T-helper 2 cell treated with Interferon-gamma antibody and Interleukin-4, amounts not matched to agents 5 μg/mL and 100 μg/mL, for 36 hours (primary cell): ENCODE measurements around the gene UBTF.
A peak's percentile ranks its signal among the peaks of the same experiment; 100 is the strongest.

Experiments used
- DNase-seq: peaks from one replicate; pipeline ENCODE4 v3.0.0; 2021; ENCODE audit warnings: low spot score
- H3K27ac Mint-ChIP-seq: one replicate; pipeline ENCODE4 v1.8.0; 2021; ENCODE audit warnings: mild to moderate bottlenecking, mixed read lengths
- H3K27me3 Mint-ChIP-seq: one replicate; pipeline ENCODE4 v1.8.0; 2021; ENCODE audit warnings: low read depth, mixed read lengths
- H3K36me3 Mint-ChIP-seq: one replicate; pipeline ENCODE4 v1.8.0; 2021; ENCODE audit warnings: low read depth, mixed read lengths
- H3K4me1 Mint-ChIP-seq: one replicate; pipeline ENCODE4 v1.8.0; 2021; ENCODE audit warnings: low read depth, mixed read lengths
- H3K4me3 Mint-ChIP-seq: one replicate; pipeline ENCODE4 v1.8.0; 2022; ENCODE audit warnings: mild to moderate bottlenecking, moderate library complexity, mixed read lengths
- H3K9me3 Mint-ChIP-seq: one replicate; pipeline ENCODE4 v1.8.0; 2021; ENCODE audit warnings: mixed read lengths

UBTF gene

DNA sequence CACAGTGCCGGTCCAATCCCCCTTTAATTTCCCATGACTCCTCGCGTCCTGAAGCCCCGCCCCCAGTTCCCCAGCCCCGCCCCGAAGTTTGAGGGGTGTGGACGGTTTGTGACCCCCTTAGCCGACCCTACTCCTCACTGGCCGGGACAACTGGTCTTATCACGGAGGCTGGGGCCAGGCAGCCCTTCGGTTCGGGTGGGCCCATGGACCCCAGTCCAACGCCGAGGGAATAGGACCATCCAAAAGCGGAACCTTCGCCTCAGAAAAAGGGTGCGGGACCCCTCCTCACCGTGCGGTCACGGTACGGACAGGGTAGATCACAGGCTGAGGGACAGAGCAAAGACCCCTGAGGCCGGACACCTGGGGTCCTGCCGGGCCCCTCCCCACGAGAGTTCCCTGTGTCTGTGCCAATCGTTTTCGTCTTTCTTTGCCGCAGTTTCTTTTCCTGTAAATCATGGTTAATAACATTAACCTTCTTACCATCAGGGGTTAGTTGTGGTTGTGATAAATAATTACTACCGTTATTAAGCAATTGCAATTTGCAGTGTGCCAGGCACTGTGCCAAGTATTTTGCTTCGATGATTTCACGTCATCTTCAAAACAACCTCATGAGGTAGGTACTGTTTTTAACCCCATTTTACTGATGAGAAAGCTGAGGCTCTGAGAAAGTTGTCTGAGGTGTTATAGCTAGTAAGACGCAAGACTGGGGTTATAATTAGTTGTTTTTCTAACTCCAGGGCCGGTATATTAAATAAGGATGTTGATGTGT is 32.2 kb downstream of the UBTF start:
- Mint-ChIP-seq H3K27me3 (no peaks in the 10 kb centered on the region), H3K36me3 (peaks cover 24% of the 10 kb centered on the region), H3K27ac (peak overlapping the region; percentile 99), H3K4me1 (peaks cover 27% of the 10 kb centered on the region), H3K9me3 (no peaks in the 10 kb centered on the region), H3K4me3 (peak overlapping the region; percentile 99)
- no peak for DNase-seq

DNA sequence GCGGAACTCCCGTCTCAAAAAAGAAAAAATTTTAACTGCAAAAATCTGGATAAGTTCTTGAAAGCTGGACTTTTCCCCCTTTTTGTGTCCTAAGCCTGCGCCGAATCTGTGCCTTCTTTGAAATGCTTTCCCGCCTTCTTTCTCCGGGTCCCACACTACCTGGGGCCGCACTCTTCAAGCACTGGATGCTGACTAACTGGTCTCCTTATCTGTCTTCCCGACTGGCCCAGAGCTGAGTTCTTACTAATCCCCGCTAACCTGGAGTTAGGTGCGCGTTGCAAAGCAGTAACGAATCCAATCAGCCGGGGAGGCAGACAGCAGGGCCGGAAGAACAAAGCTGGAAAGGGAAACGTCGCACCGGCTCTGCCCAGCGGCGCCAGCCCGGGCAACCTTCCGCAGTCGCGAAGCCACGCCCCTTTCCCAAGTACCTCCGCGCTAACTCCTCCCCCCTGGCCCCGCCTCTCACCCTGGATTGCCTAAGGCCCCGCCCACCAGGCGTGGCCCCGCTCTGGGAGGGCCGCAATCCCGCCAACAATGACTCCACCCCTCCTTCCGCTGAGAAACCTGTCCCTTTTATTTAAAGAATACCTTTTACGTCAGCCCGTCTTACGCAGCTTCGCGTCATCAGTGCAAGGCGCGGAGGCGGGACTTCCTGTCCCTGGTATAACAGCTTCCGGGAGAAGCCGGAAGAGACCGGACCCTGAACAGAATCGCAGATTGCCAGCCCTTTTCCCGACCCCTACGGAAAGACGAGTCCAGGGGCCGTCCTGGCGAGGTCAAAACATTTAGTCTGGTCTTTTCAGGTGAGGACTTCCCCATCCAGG is 33.0 kb downstream of the UBTF start, which contains the start of gene TMUB2:
Gene TMUB2 (plus strand): TSS at position 666 of the 824 bp plus-strand sequence. CDS start 737 bp downstream, outside the sequence.
- Mint-ChIP-seq H3K36me3 (peaks cover 29% of the 10 kb centered on the region), H3K4me1 (peaks cover 27% of the 10 kb centered on the region), H3K27me3 (no peaks in the 10 kb centered on the region), H3K27ac (peak within 1 kb of the TSS; percentile 99), H3K4me3 (peak within 1 kb of the TSS; percentile 99), H3K9me3 (no peaks in the 10 kb centered on the region)
- peak; percentile 99 for DNase-seq

DNA sequence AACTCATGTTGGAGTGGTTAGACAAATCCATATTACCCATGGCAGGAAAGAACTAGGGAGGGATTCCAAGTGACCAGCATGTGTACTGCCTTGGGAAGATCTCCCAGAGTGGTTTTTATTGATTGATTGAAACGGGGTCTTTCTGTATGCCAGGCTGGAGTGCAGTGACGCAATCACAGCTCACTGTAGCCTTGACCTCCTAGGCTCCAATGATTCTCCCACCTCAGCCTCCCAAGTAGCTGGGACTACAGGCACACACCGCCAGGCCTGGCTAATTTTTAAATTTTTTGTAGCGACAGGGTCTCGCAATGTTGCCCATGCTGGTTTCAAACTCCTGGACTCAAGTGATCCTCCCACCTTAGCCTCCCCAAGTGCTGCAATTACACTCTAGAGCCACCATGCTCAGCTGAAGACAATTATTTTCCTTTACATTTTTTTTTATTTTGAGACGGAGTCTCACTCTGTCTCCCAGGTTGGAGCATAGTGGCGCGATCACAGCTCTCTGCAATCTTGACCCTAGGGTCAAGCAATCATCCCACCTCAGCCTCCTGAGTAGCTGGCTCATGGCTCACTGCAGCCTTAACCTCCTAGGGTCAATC is 35.2 kb downstream of the UBTF start:
- Mint-ChIP-seq H3K4me1 (peaks cover 24% of the 10 kb centered on the region), H3K27me3 (no peaks in the 10 kb centered on the region), H3K36me3 (peaks cover 20% of the 10 kb centered on the region), H3K4me3 (peak overlapping the region; percentile 34), H3K27ac (no peak overlapping the region), H3K9me3 (no peaks in the 10 kb centered on the region)
- DNase-seq: no peak

DNA sequence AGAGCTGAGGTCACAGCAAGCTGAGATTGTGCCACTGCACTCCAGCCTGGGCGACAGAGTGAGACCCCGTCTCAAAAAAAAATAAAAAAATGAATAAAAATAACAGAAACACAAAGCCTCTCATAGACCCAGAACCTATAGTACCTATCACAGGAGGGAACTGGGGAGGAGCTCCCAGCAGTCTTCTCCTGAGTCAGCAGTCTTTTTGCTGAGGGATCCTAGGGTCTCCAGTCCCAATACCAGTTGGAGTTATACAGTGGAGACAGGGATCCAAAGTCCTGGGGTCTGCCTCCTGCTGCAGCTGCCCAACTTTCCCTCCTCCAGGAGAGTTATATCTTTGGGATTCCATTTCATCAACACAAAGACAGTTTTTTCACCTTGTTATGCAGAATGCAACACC is 36.5 kb downstream of the UBTF start:
- Mint-ChIP-seq H3K27ac (no peak overlapping the region), H3K4me3 (no peak overlapping the region), H3K4me1 (peaks cover 18% of the 10 kb centered on the region), H3K27me3 (no peaks in the 10 kb centered on the region), H3K36me3 (peaks cover 23% of the 10 kb centered on the region), H3K9me3 (no peaks in the 10 kb centered on the region)
- no peak for DNase-seq

DNA sequence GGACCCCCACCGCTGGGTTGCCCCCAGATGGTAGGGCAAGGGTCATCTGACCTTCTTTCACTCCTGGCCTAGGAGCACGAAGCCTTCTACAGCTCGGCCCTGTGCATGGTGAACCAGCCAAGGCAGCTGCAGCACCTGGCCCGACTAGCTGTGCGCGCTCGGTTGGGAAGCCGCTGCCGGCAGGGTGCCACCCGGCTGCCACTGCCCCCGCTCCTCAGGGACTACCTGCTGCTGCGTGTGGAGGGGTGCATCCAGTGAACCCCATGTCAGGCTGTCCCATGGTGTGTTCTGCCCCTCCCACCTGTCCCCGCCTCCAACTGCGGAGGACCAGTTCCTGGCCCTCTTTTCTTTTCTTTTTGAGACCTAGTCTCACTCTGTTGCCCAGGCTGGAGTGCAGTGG is 41.3 kb downstream of the UBTF start:
- H3K36me3 Mint-ChIP-seq: peaks cover 25% of the 10 kb centered on the region

DNA sequence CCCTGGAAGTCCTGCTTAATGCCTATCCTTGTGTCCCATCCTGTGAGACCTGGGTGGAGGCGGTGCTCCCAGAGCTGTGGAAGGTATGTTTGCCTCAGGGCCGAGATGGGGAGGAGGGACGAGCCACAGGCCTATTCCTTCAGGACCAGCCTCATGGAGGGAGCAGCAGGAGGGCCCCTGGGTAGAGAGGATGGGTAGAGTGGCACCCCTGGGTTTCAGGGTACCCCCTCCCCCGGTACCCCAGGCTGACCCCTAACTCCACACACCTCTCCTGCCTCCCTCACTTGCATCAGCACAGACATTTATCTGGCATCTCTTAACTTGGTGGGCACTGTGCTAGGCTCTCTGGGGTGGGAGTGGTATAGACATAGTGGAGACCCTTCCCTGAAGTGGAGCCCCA is 41.8 kb downstream of the UBTF start:
- Mint-ChIP-seq H3K36me3 (peaks cover 25% of the 10 kb centered on the region), H3K4me3 (no peak overlapping the region), H3K9me3 (no peaks in the 10 kb centered on the region)

More for the DNA sequence above, 41.3 kb downstream of the UBTF start:
- DNase-seq: no peak
- Mint-ChIP-seq H3K27ac (no peak overlapping the region), H3K9me3 (no peaks in the 10 kb centered on the region), H3K4me3 (no peak overlapping the region), H3K27me3 (no peaks in the 10 kb centered on the region), H3K4me1 (peaks cover 2% of the 10 kb centered on the region)

DNA sequence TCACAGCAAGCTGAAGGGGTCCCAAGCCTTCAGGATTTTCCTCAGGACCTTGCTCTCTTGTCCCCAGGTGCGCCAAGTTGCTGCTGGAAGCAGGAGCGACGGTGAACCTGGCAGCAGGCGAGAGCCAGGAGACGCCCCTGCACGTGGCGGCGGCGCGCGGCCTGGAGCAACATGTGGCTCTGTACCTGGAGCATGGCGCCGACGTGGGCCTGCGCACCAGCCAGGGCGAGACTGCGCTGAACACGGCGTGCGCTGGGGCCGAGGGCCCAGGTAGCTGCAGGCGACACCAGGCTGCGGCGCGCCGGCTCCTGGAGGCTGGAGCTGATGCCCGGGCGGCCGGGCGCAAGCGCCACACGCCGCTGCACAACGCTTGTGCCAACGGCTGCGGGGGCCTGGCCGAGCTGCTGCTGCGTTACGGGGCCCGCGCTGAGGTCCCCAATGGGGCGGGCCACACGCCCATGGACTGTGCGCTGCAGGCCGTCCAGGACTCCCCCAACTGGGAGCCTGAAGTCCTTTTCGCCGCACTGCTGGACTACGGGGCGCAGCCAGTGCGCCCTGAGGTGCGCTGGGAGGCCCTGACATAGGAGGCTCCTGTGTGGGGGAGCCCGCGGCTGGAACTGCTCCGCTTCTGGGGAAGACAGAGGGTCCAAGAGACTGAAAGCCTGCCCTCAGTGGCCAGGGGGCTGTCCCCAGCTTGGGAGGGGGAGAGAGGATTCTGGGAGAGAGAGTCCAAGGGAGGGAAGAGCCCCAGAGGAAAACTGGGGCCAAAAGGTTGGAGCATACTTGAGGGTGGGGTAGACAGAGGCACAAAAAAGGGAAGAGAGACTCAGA is 42.6 kb downstream of the UBTF start:
- H3K27ac Mint-ChIP-seq: no peak overlapping the region
- no peak for DNase-seq
- no peaks in the 10 kb centered on the region for H3K27me3 Mint-ChIP-seq
- peaks cover 23% of the 10 kb centered on the region for H3K36me3 Mint-ChIP-seq
- H3K9me3 Mint-ChIP-seq: no peaks in the 10 kb centered on the region
- no peaks in the 10 kb centered on the region for H3K4me1 Mint-ChIP-seq
- no peak overlapping the region for H3K4me3 Mint-ChIP-seq

More for the DNA sequence above, 41.8 kb downstream of the UBTF start:
- Mint-ChIP-seq H3K4me1 (peaks cover 2% of the 10 kb centered on the region), H3K27me3 (no peaks in the 10 kb centered on the region), H3K27ac (no peak overlapping the region)
- no peak for DNase-seq

DNA sequence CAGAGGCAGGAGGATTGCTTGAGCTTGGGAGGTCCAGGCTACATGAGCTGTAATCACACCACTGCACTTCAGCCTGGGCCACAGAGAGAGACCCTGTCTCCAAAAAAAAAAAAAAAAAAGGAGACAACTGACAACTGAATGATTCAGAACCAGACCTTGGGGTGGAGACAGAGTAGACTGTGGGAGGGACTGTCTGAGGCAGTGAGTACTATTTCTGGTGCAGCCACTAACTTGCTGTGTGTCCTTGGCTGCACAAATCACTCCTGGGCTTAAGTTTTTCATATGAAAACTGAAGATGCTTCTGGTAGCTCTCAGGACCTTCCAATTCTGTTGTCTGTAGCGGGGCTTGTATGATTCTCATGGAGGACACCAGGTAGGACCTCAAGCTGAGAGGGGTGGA is 43.2 kb downstream of the UBTF start:
- no peaks in the 10 kb centered on the region for H3K9me3 Mint-ChIP-seq
- no peak overlapping the region for H3K4me3 Mint-ChIP-seq
- H3K27ac Mint-ChIP-seq: no peak overlapping the region
- no peaks in the 10 kb centered on the region for H3K27me3 Mint-ChIP-seq
- DNase-seq: no peak
- H3K4me1 Mint-ChIP-seq: no peaks in the 10 kb centered on the region
- peaks cover 19% of the 10 kb centered on the region for H3K36me3 Mint-ChIP-seq

DNA sequence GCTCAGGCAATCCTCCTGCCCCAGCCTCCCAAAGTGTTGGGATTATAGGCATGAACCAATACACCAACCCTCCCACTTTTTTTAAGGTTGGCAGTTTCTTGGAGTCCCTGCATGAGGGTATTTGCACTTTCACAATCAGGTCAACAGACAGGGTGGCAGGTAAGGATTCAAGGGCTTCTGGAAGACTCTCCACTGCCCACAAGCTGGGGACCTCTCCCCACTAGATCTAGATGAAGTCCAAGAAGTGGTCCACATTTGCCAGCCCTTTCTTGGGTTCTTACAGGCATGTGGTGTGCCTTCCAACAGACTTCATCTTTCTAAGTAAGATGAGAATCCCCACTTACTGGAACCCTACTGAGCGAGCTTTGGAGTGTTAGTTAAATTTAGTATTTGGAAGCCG is 45.0 kb downstream of the UBTF start:
- H3K27ac Mint-ChIP-seq: no peak overlapping the region

DNA sequence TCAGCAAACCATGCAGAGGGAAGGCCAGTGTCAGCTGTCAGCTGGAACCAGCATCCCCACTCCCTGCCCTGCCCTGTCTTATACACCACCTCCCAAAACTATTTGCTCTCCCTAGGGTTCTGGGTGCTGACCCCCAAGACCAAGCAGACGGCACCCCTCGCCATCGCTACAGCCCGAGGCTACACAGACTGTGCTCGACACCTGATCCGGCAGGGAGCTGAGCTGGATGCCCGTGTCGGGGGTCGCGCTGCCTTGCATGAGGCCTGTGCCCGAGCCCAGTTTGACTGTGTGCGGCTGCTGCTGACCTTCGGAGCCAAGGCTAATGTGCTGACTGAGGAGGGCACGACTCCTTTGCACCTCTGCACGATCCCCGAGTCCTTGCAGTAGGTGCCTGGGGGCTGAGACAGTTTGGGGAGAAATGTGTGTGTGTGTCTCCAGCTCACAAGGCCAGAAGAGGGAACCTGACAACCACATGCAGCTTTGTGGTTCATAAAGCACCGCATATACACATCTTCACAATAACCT is 47.5 kb downstream of the UBTF start:
- no peak for DNase-seq
- no peak overlapping the region for H3K27ac Mint-ChIP-seq
- peaks cover 11% of the 10 kb centered on the region for H3K36me3 Mint-ChIP-seq
- H3K4me3 Mint-ChIP-seq: no peak overlapping the region
- H3K9me3 Mint-ChIP-seq: no peaks in the 10 kb centered on the region
- H3K27me3 Mint-ChIP-seq: no peaks in the 10 kb centered on the region
- no peaks in the 10 kb centered on the region for H3K4me1 Mint-ChIP-seq

More for the DNA sequence above, 45.0 kb downstream of the UBTF start:
- DNase-seq: no peak
- H3K4me1 Mint-ChIP-seq: no peaks in the 10 kb centered on the region
- peaks cover 19% of the 10 kb centered on the region for H3K36me3 Mint-ChIP-seq
- no peaks in the 10 kb centered on the region for H3K27me3 Mint-ChIP-seq
- no peaks in the 10 kb centered on the region for H3K9me3 Mint-ChIP-seq
- no peak overlapping the region for H3K4me3 Mint-ChIP-seq

DNA sequence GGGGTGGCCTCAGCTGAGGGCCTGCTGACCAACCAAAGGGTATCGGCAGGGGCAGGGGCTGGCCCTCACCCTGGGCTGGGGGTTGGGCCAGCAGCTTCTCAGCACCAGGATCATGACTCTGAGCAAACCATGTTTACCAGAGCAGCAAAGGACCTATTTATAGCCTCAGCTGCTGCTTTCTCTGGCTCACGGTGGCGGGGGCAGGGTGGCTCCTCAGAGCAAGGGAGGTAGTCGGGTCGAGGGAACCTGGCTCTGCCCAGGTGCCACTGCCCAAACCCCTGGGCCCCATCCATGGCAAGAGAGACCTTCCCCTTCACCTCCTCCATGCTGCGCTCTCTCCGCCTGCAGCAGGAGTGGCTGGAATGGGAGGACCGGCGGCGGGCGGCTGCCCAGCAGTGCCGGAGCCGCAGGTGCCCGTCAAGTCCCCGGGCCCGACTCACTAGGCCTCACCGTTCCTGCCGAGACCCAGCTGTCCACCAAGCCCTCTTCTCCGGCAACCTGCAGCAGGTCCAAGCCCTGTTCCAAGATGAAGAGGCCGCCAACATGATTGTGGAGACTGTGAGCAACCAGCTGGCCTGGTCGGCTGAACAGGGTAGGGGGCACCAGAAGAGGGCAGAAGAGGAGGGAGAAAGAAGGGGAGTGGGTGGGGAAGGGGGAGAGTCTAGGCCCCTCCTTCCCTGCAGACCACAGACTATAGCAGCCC is 48.8 kb downstream of the UBTF start, which contains the start of gene ASB16:
Gene ASB16 (plus strand): TSS at position 206 of the 703 bp plus-strand sequence. CDS start 86 bp downstream, at position 292.
- no peak within 1 kb of the TSS for H3K27ac Mint-ChIP-seq
- H3K4me1 Mint-ChIP-seq: no peaks in the 10 kb centered on the region
- H3K9me3 Mint-ChIP-seq: no peaks in the 10 kb centered on the region
- H3K36me3 Mint-ChIP-seq: peaks cover 6% of the 10 kb centered on the region
- DNase-seq: no peak
- H3K4me3 Mint-ChIP-seq: no peak within 1 kb of the TSS
- no peaks in the 10 kb centered on the region for H3K27me3 Mint-ChIP-seq

DNA sequence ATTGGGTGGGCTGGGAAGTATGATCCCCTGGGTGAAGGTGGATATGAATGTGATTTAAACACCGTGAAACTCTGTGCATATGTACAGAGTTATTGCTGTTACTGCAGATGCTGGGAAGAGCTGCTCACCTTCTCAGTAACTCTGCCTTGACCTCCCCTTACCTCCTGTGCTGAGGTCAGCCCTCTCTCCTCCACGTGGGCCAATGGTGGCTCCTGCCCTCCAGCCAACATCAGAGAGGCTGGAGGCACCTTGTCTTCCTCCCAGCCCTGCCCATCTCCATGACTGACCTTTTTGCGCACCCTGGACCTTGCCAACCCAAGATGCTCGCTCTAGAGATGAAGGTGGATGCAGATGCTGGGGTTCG is 49.4 kb downstream of the UBTF start:
- DNase-seq: no peak
- H3K36me3 Mint-ChIP-seq: peaks cover 3% of the 10 kb centered on the region
- H3K27me3 Mint-ChIP-seq: no peaks in the 10 kb centered on the region
- no peak overlapping the region for H3K4me3 Mint-ChIP-seq
- H3K4me1 Mint-ChIP-seq: no peaks in the 10 kb centered on the region
- no peaks in the 10 kb centered on the region for H3K9me3 Mint-ChIP-seq
- no peak overlapping the region for H3K27ac Mint-ChIP-seq
